Measurements from ENCODE around the gene AURKB. TPM values are rescaled to one million over a fixed set of nuclear protein-coding genes. Genes with fewer than 3 reads are reported as not detected.

AURKB gene
- total RNA-seq, 1 experiment from 2014 or later: 89.4 TPM

GRCh38 chr17:8204761-8205555, 5.4 kb downstream of the AURKB start:
- Histone ChIP-seq H3K36me3 (ENCODE audit: control insufficient read depth, insufficient read depth, low read length) (no peaks in the 10 kb centered on the region), H3K4me3 (ENCODE audit: low read depth, low read length) (no peak overlapping the region), H3K27me3 (replicated peaks; ENCODE audit: control insufficient read depth, insufficient read depth, low read length) (no peaks in the 10 kb centered on the region), H3K4me1 (peaks cover 4% of the 10 kb centered on the region; the same call in 1 of the 2 replicates), H3K9me3 (no peaks in the 10 kb centered on the region)
- H3K9me3 Mint-ChIP-seq (ENCODE audit: unreplicated experiment): no peaks in the 10 kb centered on the region
- no peak overlapping the region for H3K4me3 Mint-ChIP-seq (ENCODE audit: unreplicated experiment)
- no peaks in the 10 kb centered on the region for H3K4me1 Mint-ChIP-seq (ENCODE audit: low read depth, unreplicated experiment)
- DNase-seq: no peak
- no peaks in the 10 kb centered on the region for H3K27me3 Mint-ChIP-seq (ENCODE audit: insufficient read depth, unreplicated experiment)
- CTCF ChIA-PET: no interaction called here
- TF ChIP-seq, protein P1, sequence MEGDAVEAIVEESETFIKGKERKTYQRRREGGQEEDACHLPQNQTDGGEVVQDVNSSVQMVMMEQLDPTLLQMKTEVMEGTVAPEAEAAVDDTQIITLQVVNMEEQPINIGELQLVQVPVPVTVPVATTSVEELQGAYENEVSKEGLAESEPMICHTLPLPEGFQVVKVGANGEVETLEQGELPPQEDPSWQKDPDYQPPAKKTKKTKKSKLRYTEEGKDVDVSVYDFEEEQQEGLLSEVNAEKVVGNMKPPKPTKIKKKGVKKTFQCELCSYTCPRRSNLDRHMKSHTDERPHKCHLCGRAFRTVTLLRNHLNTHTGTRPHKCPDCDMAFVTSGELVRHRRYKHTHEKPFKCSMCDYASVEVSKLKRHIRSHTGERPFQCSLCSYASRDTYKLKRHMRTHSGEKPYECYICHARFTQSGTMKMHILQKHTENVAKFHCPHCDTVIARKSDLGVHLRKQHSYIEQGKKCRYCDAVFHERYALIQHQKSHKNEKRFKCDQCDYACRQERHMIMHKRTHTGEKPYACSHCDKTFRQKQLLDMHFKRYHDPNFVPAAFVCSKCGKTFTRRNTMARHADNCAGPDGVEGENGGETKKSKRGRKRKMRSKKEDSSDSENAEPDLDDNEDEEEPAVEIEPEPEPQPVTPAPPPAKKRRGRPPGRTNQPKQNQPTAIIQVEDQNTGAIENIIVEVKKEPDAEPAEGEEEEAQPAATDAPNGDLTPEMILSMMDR (IDR thresholded peaks at IDR 0.05; ENCODE audit: insufficient read depth in 1 of 2, low read depth in 1 of 2, low read length in 1 of 2, severe bottlenecking in 1 of 2, unreplicated experiment in 1 of 2): no peak
- H3K36me3 Mint-ChIP-seq (ENCODE audit: insufficient read depth, unreplicated experiment): peaks cover 58% of the 10 kb centered on the region
- POLR2A ChIA-PET: no interaction called here
- no TSS peak for BruUV-seq (replicated peaks)
- intact Hi-C loops (cut with micrococcal nuclease; ENCODE audit: unreplicated experiment): no loop called here
- H3K27ac Mint-ChIP-seq (ENCODE audit: unreplicated experiment): no peak overlapping the region

DNA sequence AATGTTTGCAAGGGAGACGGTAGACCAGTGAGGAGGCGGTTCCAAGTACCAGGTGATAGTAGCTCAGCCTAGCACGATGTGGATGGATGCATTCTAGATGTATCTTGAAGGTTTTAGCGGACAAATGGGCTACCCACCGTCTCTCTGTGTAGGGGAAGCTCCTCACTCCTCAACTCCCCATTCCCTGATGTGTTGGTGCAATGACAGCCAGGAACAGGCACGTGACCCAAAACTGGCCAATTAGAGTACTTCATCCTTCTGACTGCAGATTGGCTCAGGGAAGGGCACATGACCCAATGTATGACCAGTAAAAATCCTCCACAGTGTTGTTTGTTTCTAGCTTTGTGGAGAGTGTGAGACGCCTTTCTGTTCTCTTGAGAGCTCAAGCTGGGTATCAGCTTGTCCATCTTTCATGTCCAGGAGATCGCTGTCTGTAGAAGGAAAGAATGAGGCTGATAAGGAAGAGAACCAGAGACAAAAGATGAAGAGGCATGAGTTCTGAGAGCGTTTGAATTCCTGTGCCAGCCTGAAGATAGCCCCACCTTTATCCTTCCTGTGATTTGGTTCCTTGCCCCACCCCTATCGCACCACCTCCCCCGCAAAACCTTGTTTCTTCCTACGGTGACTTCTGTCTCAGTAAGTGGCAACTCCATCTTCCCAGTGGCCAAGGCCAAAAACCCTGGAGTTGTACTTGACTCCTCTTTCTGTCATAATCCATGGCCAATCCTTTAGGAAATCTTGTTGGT, 18.1 kb downstream of the AURKB start:
- Histone ChIP-seq H3K9me3 (no peaks in the 10 kb centered on the region), H3K4me3 (ENCODE audit: low read depth, low read length) (peak overlapping the region; percentile 40), H3K4me1 (peaks cover 13% of the 10 kb centered on the region), H3K36me3 (ENCODE audit: control insufficient read depth, insufficient read depth, low read length) (no peaks in the 10 kb centered on the region), H3K27me3 (replicated peaks; ENCODE audit: control insufficient read depth, insufficient read depth, low read length) (no peaks in the 10 kb centered on the region)
- H3K9me3 Mint-ChIP-seq (ENCODE audit: unreplicated experiment): no peaks in the 10 kb centered on the region
- H3K27ac Mint-ChIP-seq (ENCODE audit: unreplicated experiment): no peak overlapping the region
- no peak overlapping the region for H3K4me3 Mint-ChIP-seq (ENCODE audit: unreplicated experiment)
- TF ChIP-seq, protein P1 (IDR thresholded peaks at IDR 0.05; ENCODE audit: insufficient read depth in 1 of 2, low read depth in 1 of 2, low read length in 1 of 2, severe bottlenecking in 1 of 2, unreplicated experiment in 1 of 2): no peak
- peak; percentile 80 to 86 for DNase-seq
- intact Hi-C loops (cut with micrococcal nuclease; ENCODE audit: unreplicated experiment): loop anchor here (1.0 kb wide), 1 partner anchor 8 kb away; no protein-coding TSS in a partner anchor
- ChIA-PET POLR2A (interaction anchor here (0.5 to 1.6 kb wide), 8 partner anchors 18 to 136 kb away, joined by 3 to 14 read pairs (median 5); partner anchors contain the start of genes AURKB, CTC1 and SLC25A35), CTCF (interaction anchor here (0.8 kb wide), 1 partner anchor 30 kb away, joined by 3 read pairs; no protein-coding TSS in a partner anchor)
- no peaks in the 10 kb centered on the region for H3K27me3 Mint-ChIP-seq (ENCODE audit: insufficient read depth, unreplicated experiment)
- no peaks in the 10 kb centered on the region for H3K4me1 Mint-ChIP-seq (ENCODE audit: low read depth, unreplicated experiment)
- no TSS peak for BruUV-seq (replicated peaks)
- no peaks in the 10 kb centered on the region for H3K36me3 Mint-ChIP-seq (ENCODE audit: insufficient read depth, unreplicated experiment)

DNA sequence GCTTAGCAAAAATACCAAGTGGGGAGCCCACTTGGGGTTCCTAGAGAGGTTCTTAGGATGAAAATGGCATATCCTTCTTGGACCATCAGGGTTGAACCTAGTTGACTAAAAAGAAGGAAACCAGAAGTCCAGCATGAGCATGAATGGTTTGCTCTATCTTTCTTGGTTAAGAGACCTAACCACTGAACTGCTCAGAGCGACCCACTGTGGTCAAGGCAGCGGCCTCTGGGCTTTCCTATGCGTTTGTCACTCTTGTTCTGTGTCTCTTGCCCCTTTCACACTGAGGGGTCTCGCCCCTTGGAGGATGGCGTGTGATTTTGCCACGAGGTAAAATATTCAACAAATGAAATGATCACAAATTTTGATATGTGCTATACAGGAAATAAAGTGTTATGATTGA, 19.9 kb downstream of the AURKB start:
- H3K4me1 ChIP-seq: peaks cover 13% of the 10 kb centered on the region
- Mint-ChIP-seq H3K4me1 (ENCODE audit: low read depth, unreplicated experiment) (no peaks in the 10 kb centered on the region), H3K4me3 (ENCODE audit: unreplicated experiment) (no peak overlapping the region)

More for the DNA sequence above, 19.9 kb downstream of the AURKB start:
- no peaks in the 10 kb centered on the region for H3K9me3 ChIP-seq
- no peaks in the 10 kb centered on the region for H3K36me3 ChIP-seq (ENCODE audit: control insufficient read depth, insufficient read depth, low read length)
- Mint-ChIP-seq H3K27ac (ENCODE audit: unreplicated experiment) (no peak overlapping the region), H3K36me3 (ENCODE audit: insufficient read depth, unreplicated experiment) (no peaks in the 10 kb centered on the region), H3K9me3 (ENCODE audit: unreplicated experiment) (no peaks in the 10 kb centered on the region), H3K27me3 (ENCODE audit: insufficient read depth, unreplicated experiment) (no peaks in the 10 kb centered on the region)
- H3K27me3 ChIP-seq (replicated peaks; ENCODE audit: control insufficient read depth, insufficient read depth, low read length): no peaks in the 10 kb centered on the region
- ChIA-PET POLR2A (interaction anchor here (0.5 to 1.1 kb wide), 8 partner anchors 8 to 469 kb away, joined by 3 to 17 read pairs (median 5); partner anchors contain the start of genes AURKB and SLC25A35), CTCF (interaction anchor here (0.7 to 1.0 kb wide), 3 partner anchors 13 to 31 kb away, joined by 3 to 4 read pairs (median 4); partner anchors contain the start of gene AURKB)
- no peak overlapping the region; the same call in 1 of the 2 replicates for H3K4me3 ChIP-seq (ENCODE audit: low read depth, low read length)
- DNase-seq: no peak
- intact Hi-C loops (cut with micrococcal nuclease; ENCODE audit: unreplicated experiment): no loop called here
- TF ChIP-seq, protein P1 (IDR thresholded peaks at IDR 0.05; ENCODE audit: insufficient read depth in 1 of 2, low read depth in 1 of 2, low read length in 1 of 2, severe bottlenecking in 1 of 2, unreplicated experiment in 1 of 2): no peak
- BruUV-seq (replicated peaks): no TSS peak
